ENCODE data around the gene TENT4B.

DNA sequence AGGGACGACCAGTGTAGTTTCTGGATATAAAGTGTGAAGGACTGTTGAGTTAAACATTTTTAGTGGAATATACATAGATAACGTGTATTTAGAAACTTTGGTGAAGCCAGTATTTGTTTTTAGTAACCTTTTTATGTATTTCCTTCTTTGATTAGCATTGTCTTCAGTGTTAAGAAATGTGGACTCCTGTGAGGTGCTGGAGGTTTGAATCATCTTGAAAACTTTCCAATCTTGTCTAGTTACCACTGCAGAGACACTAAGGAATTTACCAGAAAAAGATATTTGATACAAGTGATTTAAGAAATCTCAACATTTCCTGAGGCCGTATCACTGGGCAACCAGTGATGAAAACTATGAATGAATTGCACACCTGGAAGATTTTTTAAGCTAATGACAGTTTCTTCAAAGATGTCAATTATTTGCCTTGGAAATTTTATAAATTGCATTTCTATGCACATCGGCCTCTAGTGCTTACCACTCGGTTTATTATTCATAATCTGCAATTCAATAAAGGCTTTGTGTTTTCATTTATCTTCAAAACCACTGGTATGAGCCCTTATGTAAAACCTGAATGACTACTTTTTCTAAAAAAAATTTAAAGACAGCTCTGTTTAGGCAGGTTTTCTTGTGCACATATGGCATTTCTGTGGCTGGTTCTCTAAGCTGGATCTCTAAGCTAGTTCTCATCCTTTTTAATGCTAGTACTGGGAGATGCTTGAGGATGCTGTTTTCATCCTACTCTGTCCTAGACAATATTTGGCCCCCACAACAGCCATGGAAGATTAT is 81.9 kb downstream of the TENT4B start:
- TF ChIP-seq POLR2A (IDR thresholded peaks at IDR 0.05), result no peak
- TF ChIP-seq, protein P1, sequence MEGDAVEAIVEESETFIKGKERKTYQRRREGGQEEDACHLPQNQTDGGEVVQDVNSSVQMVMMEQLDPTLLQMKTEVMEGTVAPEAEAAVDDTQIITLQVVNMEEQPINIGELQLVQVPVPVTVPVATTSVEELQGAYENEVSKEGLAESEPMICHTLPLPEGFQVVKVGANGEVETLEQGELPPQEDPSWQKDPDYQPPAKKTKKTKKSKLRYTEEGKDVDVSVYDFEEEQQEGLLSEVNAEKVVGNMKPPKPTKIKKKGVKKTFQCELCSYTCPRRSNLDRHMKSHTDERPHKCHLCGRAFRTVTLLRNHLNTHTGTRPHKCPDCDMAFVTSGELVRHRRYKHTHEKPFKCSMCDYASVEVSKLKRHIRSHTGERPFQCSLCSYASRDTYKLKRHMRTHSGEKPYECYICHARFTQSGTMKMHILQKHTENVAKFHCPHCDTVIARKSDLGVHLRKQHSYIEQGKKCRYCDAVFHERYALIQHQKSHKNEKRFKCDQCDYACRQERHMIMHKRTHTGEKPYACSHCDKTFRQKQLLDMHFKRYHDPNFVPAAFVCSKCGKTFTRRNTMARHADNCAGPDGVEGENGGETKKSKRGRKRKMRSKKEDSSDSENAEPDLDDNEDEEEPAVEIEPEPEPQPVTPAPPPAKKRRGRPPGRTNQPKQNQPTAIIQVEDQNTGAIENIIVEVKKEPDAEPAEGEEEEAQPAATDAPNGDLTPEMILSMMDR (IDR thresholded peaks at IDR 0.05), result no peak

Data from upper lobe of left lung (tissue), 4 donors.